Stimulated activated CD4-positive, alpha-beta T cell treated with anti-CD3 and anti-CD28 coated beads, Interleukin-15, amount 100 ng/mL, for 1 hour (primary cell): ENCODE data around the gene CRTC3.
"Not testable (repeated sequence)": the region's sequence is repeated elsewhere in the genome, so short reads cannot be mapped to it uniquely, and the experiment has no call there.

Experiments used
- DNase-seq, 2 donors: peaks; one replicate each; pipeline ENCODE4 v3.0.0-alpha.2; 2020; ENCODE audit warnings: low read depth in 1 of 2, low spot score in 1 of 2

CRTC3 gene

DNA sequence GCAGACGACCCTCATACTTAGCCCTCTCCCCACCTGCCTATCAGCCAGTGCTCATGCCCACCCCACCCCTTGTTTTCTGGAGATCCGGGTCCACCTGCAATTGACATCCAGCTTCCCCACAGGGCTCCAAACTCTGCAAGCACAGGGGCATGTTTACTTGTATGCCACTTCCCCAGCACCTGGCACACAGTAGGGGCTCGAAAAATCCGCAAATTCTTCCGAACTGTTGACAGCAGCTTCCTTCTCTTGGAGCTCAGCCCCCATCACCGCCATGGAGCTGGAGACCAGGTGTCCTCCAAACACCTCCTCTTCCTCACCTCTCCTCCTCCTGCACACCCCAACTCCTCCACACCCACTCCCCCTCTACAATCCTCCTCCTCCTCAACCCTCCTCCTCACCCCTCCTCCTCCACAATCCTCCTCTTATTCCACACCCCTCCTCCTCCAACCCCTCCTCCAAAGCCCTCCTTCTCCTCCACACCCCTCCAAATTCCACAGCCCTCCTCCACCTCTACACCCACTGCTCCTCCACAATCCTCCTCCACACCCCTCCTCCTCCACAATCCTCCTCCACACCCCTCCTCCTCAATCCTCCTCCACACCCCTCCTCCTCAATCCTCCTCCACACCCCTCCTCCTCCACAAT lies 117.1 kb downstream of the CRTC3 start:
- no peak for DNase-seq

DNA sequence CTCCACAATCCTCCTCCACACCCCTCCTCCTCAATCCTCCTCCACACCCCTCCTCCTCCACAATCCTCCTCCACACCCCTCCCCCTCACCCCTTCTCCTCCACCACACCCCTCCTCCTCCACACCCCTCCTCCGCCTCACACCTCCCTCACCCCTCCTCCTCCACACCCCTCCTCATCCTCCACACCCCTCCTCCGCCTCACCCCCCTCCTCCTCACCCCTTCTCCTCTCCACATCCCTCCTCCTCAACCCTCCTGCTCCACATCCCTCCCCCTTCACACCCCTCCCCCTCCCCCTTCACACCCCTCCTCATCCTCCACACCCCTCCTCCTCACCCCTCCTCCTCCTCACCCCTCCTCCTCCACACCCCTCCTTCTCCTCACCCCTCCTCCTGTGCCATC lies 117.6 kb downstream of the CRTC3 start:
- DNase-seq: no peak

GRCh38 chr15:90648137-90649070 lies 118.7 kb downstream of the CRTC3 start:
- DNase-seq: peak in 1 of 2 donors; percentile 28

GRCh38 chr15:90650117-90650955 lies 120.6 kb downstream of the CRTC3 start:
- no peak for DNase-seq

- DNase-seq: no peak
These were observed 121.4 kb downstream of the CRTC3 start for GRCh38 chr15:90650956-90651689.

DNA sequence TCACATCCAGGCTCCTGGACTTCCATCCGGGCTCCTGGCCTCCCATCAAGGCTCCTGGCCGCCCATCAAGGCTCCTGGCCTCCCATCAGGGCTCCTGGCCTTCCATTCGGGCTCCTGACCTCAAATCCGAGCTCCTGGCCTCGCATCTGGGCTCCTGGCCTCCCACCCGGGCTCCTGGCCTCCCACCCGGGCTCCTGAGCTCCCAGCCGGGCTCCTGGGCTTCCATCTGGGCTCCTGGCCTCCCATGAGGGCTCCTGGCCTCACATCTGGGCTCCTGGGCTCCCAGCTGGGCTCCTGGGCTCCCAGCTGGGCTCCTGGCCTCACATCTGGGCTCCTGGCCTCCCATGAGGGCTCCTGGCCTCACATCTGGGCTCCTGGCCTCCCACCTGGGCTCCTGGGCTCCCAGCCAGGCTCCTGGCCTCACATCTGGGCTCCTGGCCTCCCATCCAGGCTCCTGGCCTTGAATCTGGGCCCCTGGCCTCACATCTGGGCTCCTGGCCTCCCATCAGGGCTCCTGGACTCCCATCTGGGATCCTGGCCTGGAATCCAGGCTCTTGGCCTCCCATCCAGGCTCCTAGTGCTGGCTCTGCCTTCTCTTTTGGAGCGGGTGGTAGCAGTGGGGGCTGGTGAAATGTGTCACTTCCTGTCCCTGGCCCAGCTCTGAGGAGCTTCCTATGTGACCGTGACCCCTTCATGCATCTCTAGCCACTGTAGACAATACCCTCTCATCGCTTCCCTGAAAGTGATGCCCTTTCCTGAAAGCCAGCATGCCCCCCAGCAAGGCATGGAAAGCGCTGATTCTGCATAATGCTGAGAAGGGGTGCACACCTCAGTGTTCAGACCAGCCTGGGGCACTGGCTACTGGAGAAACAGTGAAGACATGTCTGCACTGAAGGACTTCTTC lies 124.8 kb downstream of the CRTC3 start:
- DNase-seq: no peak

DNA sequence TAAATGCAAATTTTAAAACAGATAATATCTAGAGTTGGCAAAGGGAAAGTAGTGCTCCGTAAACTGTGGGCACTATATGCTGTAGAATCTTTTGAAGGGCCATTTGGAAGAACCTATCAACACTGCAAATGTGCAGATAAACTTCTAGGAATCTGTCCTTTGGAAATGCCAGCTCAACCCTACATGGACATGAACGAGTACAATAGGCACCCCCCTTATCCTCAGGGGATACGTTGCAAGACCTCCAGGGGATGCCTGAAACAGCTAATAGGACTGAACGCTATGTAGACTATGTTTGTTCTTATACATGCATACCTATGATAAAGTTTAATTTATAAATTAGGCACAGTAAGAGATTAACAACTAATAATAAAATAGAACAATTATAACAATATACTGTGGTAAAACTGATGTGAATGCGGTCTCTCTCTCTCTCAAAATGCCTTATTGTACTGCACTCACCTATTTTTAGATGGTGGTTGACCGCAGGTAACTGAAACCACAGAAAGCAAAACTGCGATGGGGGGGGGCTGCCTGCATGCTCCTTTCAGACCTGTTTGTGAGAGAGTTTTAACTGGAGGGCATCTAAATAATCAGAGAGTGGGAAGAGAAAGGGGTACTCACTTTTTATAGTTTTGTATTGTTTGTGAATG lies 127.9 kb downstream of the CRTC3 start:
- DNase-seq: peak; percentile 10 to 53

DNA sequence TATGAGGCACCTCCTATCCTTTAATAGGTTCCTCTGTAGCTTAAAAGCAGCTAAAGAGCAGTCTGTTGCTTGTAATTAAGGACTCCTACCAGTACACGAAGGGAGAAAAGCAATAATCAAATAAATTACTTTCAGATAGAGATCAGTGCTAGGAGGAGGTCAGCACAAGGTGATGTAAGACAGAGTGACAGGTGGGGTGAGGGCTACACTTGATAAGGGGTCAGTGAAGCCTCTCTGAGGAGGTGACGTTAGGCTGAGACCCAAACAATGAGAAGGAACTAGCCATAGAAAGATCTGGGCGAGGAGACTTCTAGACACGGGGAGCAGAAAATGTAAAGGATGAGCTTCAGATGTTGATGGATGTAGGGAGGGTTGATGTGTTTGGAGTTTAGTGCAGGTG lies 129.8 kb downstream of the CRTC3 start:
- DNase-seq: no peak

- peak; percentile 28 to 38 for DNase-seq
These were observed 130.7 kb downstream of the CRTC3 start for GRCh38 chr15:90660195-90660998.

- not testable (repeated sequence) for DNase-seq
These were observed 131.2 kb downstream of the CRTC3 start for GRCh38 chr15:90660999-90661330.

GRCh38 chr15:90664081-90664461 lies 134.3 kb downstream of the CRTC3 start:
- DNase-seq: not testable (repeated sequence)

- DNase-seq: no peak
These were observed 135.0 kb downstream of the CRTC3 start for GRCh38 chr15:90664650-90665287.

DNA sequence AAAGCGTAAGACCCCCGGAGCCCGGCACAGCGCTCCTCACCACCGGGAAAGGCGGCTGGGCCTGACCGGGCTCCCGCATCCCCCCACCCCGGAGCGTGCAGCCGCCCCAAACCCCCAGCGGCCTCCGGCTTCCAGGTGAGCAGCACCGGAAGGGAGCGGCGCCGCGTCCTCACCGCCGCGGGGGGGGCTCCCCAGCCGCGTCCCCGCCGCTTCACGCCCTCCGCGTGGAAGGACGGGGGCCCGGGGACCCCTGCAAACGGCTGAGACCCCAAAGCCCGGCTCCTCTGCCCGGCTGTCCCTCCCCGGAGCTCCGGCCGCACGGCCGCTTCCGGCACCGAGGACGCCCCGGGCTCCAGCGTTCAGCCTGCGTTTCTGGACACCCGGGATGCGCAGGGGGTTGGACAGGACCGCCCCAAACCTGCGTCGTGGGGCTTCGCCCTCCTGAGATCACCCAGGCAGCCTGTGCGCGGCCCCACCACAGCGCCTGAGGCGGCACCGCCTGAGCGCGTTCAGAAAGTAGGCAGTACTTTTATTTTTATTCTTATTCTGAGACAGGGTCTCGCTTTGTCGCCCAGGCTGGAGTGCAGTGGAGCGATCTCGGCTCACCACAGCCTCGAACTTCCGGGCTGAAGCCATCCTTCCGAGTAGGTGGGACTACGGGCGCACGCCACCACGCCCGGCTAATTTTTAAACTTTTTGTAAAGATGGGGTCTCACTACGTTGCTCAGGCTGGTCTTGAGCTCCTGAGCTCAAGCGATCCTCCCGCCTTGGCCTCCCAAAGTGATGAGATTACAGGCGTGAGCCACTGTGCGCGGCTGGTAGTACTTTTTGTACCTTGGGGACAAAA lies 135.8 kb downstream of the CRTC3 start:
- peak in 1 of 2 donors; percentile 25 for DNase-seq

DNA sequence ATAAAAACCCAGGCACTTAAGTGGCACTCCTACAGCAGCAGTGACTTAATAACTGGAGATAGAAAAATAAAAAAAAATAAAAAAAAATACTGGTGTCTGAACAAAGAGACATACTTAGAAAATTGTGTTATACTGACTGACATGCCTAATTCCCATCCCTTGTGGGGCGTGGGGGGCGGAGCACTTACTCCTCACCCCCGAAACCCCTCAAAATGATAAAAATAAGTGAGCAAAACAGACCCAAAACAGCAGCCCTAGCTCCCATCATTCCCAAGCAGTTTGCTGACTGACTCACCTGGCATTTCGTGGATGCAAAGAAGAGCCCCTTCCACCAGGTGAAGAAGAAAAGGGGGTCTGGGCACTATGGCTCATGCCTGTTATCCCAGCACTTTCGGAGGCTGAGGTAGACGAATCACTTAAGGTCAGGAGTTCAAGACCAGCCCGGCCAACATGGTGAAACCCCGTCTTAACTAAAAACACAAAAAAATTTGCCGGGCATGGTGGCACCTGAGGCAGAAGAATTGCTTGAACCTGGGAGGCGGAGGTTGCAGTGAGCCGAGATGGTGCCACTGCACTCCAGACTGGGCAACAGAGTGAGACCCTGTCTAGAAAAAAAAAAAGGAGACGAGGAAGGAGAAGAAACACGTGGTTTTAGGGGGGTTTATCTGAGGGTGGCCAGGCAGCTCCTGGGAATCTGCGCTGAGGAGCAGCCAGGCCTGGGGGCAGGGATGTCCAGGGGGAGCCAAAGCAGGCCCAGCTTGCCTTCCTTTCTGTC lies 136.6 kb downstream of the CRTC3 start:
- DNase-seq: no peak

DNA sequence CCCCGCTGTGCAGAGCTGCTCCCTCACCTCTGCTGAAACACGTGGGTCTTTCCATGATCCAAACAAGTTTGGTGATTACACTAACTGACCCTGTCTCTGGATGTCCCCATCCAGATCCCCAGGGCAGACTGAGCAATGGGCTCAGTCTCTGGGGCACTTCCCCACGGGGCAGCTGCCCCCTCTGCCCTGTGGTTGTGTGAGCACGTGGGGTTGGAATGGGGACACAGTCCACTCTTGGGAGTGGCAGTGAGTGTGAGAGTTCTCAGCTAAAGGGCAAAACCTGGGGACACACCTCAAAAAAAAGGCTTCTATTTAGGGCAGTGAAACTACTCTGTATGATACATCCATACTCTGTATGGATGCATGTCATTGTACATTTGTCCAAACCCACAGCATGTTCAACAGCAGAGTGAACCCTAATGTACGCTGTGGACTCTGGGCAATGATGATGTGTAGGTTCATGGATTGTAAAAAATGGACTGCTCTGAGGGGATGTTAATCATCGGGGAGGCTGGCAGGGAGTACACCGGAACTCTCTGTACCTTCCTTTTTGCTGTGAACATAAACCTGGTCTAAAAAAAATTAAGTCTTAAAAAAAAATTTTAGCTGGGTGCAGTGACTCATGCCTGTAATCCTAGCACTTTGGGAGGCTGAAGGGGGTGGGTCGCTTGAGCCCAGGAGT lies 137.5 kb downstream of the CRTC3 start:
- DNase-seq: no peak
